ENCODE measurements around the gene ZNF224. TPM values are rescaled to one million over a fixed set of nuclear protein-coding genes. Genes with fewer than 3 reads are reported as not detected.
A peak's percentile ranks its signal among the peaks of the same experiment; 100 is the strongest.

The ZNF224 gene
- total and polyA plus RNA-seq, 2 donors (not counting 1 experiment from before 2014, with no cell fraction given) = 30.7 to 96.1 TPM

GRCh38 chr19:44051650-44052402 is 42.3 kb upstream of the ZNF224 start, which contains the start of gene ZNF223:
TSS of gene ZNF223 (plus strand) at chr19:44052036. CDS start at chr19:44055177, 3,141 bp downstream.
- TF ChIP-seq CTCF (IDR thresholded peaks at IDR 0.05) (no peak), EZH2 (IDR thresholded peaks at IDR 0.05; ENCODE audit: borderline replicate concordance, insufficient read depth, low read depth, low read length, poor library complexity, severe bottlenecking) (no peak)
- Histone ChIP-seq H2AFZ (ENCODE audit: insufficient read depth, low read depth, low read length, poor library complexity, severe bottlenecking) (peak within 1 kb of the TSS; percentile 79), H3K4me2 (replicated peaks; ENCODE audit: low read depth, low read length, poor library complexity, severe bottlenecking) (peak within 1 kb of the TSS; percentile 71), H3K4me3 (ENCODE audit: control extremely low read depth in 1 of 5, extremely low read depth in 1 of 5, insufficient read depth in 1 of 5, low read depth in 2 of 5, low read length in 4 of 5) (peak within 1 kb of the TSS; percentile 62 to 79 (median 73)), H3K36me3 (replicated peaks in 1 of 2; ENCODE audit: control extremely low read depth in 1 of 2, control insufficient read depth in 1 of 2, extremely low read depth in 1 of 2, insufficient read depth in 2 of 2, low read length in 1 of 2) (no peaks in the 10 kb centered on the region), H3K9ac (ENCODE audit: low read length) (peak within 1 kb of the TSS; percentile 67), H3K9me3 (ENCODE audit: control extremely low read depth in 1 of 3, control insufficient read depth in 2 of 3, insufficient read depth in 1 of 3, low read length in 2 of 3) (peaks cover 0 to 14% (median 0%) of the 10 kb centered on the region in 3 donors), H4K20me1 (ENCODE audit: control insufficient read depth, insufficient read depth, low read length, poor library complexity, severe bottlenecking) (no peaks in the 10 kb centered on the region), H3K27me3 (replicated peaks in 1 of 4; ENCODE audit: control extremely low read depth in 1 of 4, control insufficient read depth in 3 of 4, insufficient read depth in 4 of 4, low read length in 3 of 4) (peaks cover 0 to 3% (median 0%) of the 10 kb centered on the region in 4 experiments), H3K4me1 (ENCODE audit: control insufficient read depth in 2 of 2, insufficient read depth in 2 of 2, low read length in 2 of 2) (peaks cover 13 to 22% of the 10 kb centered on the region in 2 donors), H3K27ac (ENCODE audit: low read length in 2 of 2) (peak within 1 kb of the TSS in 1 of 2 donors; percentile 53), H3K79me2 (ENCODE audit: control insufficient read depth, insufficient read depth, low read length) (no peaks in the 10 kb centered on the region)
- peaks cover 9% of the 10 kb centered on the region for H3K9me3 Mint-ChIP-seq (ENCODE audit: insufficient read depth)
- H3K4me1 Mint-ChIP-seq = peaks cover 27% of the 10 kb centered on the region
- peak; percentile 90 for ATAC-seq (ENCODE audit: low read depth)
- POLR2A ChIA-PET = interaction anchor here (0.7 to 1.0 kb wide), 2 partner anchors 113 to 155 kb away, joined by 3 read pairs; partner anchors contain the start of gene ZNF226
- intact Hi-C loops (cut with micrococcal nuclease) = loop anchor here (1.0 to 2.0 kb wide), 2 partner anchors 20 to 43 kb away; partner anchors contain the start of genes ZNF224 and ZNF284
- H3K4me3 Mint-ChIP-seq = peak within 1 kb of the TSS; percentile 97
- DNase-seq = peak; percentile 59
- peak within 1 kb of the TSS; percentile 82 for H3K27ac Mint-ChIP-seq
- 2% methylated on average over 27 of the region's 38 CpGs for WGBS (ENCODE audit: insufficient coverage)
- CTCF ChIA-PET = no interaction called here
- H3K27me3 Mint-ChIP-seq = peaks cover 16% of the 10 kb centered on the region

DNA sequence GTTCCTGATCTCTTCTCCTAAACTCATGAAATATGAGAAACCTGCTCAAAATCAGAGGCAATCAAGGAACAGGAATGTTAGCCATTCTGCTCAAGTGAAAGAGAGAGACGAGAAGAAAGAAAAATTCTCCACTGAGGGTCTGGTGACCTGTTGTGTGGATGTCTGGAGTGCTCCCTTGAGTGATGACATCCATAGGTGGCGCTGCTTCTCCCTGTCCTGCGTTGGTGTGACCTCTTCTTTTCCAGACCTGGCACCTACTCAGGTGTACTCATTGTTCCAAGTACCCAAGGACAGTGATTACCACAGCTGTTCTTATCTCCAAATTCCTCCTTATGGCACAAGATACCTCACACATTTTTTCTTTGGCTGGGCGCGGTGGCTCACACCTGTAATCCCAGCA is 38.3 kb upstream of the ZNF224 start:
- H3K27ac ChIP-seq (ENCODE audit: low read length in 2 of 2) = no peak overlapping the region
- no peaks in the 10 kb centered on the region for H3K79me2 ChIP-seq (ENCODE audit: control insufficient read depth, insufficient read depth, low read length)
- POLR2A ChIA-PET = interaction anchor here (0.7 kb wide), 1 partner anchor 119 kb away, joined by 4 read pairs; no protein-coding TSS in a partner anchor
- H3K27me3 Mint-ChIP-seq = no peaks in the 10 kb centered on the region
- TF ChIP-seq EZH2 (IDR thresholded peaks at IDR 0.05; ENCODE audit: borderline replicate concordance, insufficient read depth, low read depth, low read length, poor library complexity, severe bottlenecking) (no peak), CTCF (IDR thresholded peaks at IDR 0.05) (no peak)
- no peak for DNase-seq
- H3K9ac ChIP-seq (ENCODE audit: low read length) = no peak overlapping the region
- no peaks in the 10 kb centered on the region for H4K20me1 ChIP-seq (ENCODE audit: control insufficient read depth, insufficient read depth, low read length, poor library complexity, severe bottlenecking)
- ATAC-seq (ENCODE audit: low read depth) = no peak
- H3K9me3 Mint-ChIP-seq (ENCODE audit: insufficient read depth) = peaks cover 6% of the 10 kb centered on the region
- no peak overlapping the region for H3K4me3 Mint-ChIP-seq
- peaks cover 0 to 28% (median 0%) of the 10 kb centered on the region in 3 donors for H3K9me3 ChIP-seq (ENCODE audit: control extremely low read depth in 1 of 3, control insufficient read depth in 2 of 3, insufficient read depth in 1 of 3, low read length in 2 of 3)
- H3K4me1 Mint-ChIP-seq = peaks cover 21% of the 10 kb centered on the region
- CTCF ChIA-PET = no interaction called here
- no peaks in the 10 kb centered on the region for H3K27me3 ChIP-seq (replicated peaks in 1 of 4; ENCODE audit: control extremely low read depth in 1 of 4, control insufficient read depth in 3 of 4, insufficient read depth in 4 of 4, low read length in 3 of 4)
- H2AFZ ChIP-seq (ENCODE audit: insufficient read depth, low read depth, low read length, poor library complexity, severe bottlenecking) = no peak overlapping the region
- WGBS (ENCODE audit: insufficient coverage) = 78% methylated on average over 2 of the region's 5 CpGs
- H3K4me2 ChIP-seq (replicated peaks; ENCODE audit: low read depth, low read length, poor library complexity, severe bottlenecking) = no peak overlapping the region
- no peak overlapping the region for H3K27ac Mint-ChIP-seq
- peaks cover 11 to 18% of the 10 kb centered on the region in 2 donors for H3K4me1 ChIP-seq (ENCODE audit: control insufficient read depth in 2 of 2, insufficient read depth in 2 of 2, low read length in 2 of 2)
- no peak overlapping the region for H3K4me3 ChIP-seq (ENCODE audit: control extremely low read depth in 1 of 5, extremely low read depth in 1 of 5, insufficient read depth in 1 of 5, low read depth in 2 of 5, low read length in 4 of 5)
- peaks cover 0 to 2% of the 10 kb centered on the region in 2 experiments for H3K36me3 ChIP-seq (replicated peaks in 1 of 2; ENCODE audit: control extremely low read depth in 1 of 2, control insufficient read depth in 1 of 2, extremely low read depth in 1 of 2, insufficient read depth in 2 of 2, low read length in 1 of 2)
- intact Hi-C loops (cut with micrococcal nuclease) = no loop called here
